Endodermal cell (in vitro differentiated cells): ENCODE data around the gene DDX56. TPM values are rescaled to one million over a fixed set of nuclear protein-coding genes. Genes with fewer than 3 reads are reported as not detected.

ENCODE experiments used
- DNase-seq: peaks from one replicate; pipeline ENCODE4 v3.0.0-alpha.2; 2017
- H3K27ac ChIP-seq: 2 replicates; pipeline ENCODE4 v1.5.1; 2013; ENCODE audit warnings: mild to moderate bottlenecking, low read depth, low read length, moderate library complexity
- H3K27me3 ChIP-seq: 2 replicates; pipeline ENCODE4 v1.6.1; 2013; ENCODE audit warnings: mild to moderate bottlenecking, low read length, moderate library complexity; ENCODE audit not compliant: insufficient read depth, control insufficient read depth, poor library complexity, severe bottlenecking
- H3K36me3 ChIP-seq: 2 replicates; pipeline ENCODE4 v1.7.0; 2013; ENCODE audit warnings: mild to moderate bottlenecking, low read length, moderate library complexity; ENCODE audit not compliant: control insufficient read depth, insufficient read depth
- H3K4me1 ChIP-seq: one replicate; pipeline ENCODE4 v1.7.0; 2013; ENCODE audit warnings: low read length; ENCODE audit not compliant: control insufficient read depth, insufficient read depth
- H3K4me3 ChIP-seq: 2 replicates; pipeline ENCODE4 v1.5.1; 2013; ENCODE audit warnings: mild to moderate bottlenecking, low read length, moderate library complexity
- H3K9ac ChIP-seq: 2 replicates; pipeline ENCODE4 v1.6.1; 2013; ENCODE audit warnings: mild to moderate bottlenecking, low read length, moderate library complexity; ENCODE audit not compliant: poor library complexity, severe bottlenecking; ENCODE audit errors: extremely low read depth
- H3K9me3 ChIP-seq: 2 replicates; pipeline ENCODE4 v1.6.1; 2013; ENCODE audit warnings: mild to moderate bottlenecking, low read length, moderate library complexity; ENCODE audit not compliant: control insufficient read depth
- H3K27ac Mint-ChIP-seq: 2 replicates; pipeline ENCODE4 v1.8.0; 2020; ENCODE audit warnings: mixed read lengths
- H3K27me3 Mint-ChIP-seq: 2 replicates; pipeline ENCODE4 v1.8.0; 2021; ENCODE audit warnings: mild to moderate bottlenecking, mixed read lengths; ENCODE audit not compliant: insufficient read depth
- H3K36me3 Mint-ChIP-seq: 2 replicates; pipeline ENCODE4 v1.8.0; 2020; ENCODE audit warnings: low read depth, mixed read lengths
- H3K4me1 Mint-ChIP-seq: 2 replicates; pipeline ENCODE4 v1.8.0; 2020; ENCODE audit warnings: mixed read lengths
- H3K4me3 Mint-ChIP-seq: 2 replicates; pipeline ENCODE4 v1.8.0; 2020; ENCODE audit warnings: mild to moderate bottlenecking, moderate library complexity, mixed read lengths
- H3K9me3 Mint-ChIP-seq: 2 replicates; pipeline ENCODE4 v1.8.0; 2020; ENCODE audit warnings: mild to moderate bottlenecking, mixed read lengths
- WGBS, 2 experiments: methylation state at CpG; one replicate each; pipeline versions ENCODE4 v1.1.5 to v1.1.7; 2013; ENCODE audit warnings: missing lambda C conversion rate in 2 of 2, mixed read lengths in 1 of 2; ENCODE audit not compliant: insufficient coverage in 1 of 2, insufficient read length in 1 of 2; 5-methylcytosine and 5-hydroxymethylcytosine counted together
- total RNA-seq, 2 donors: library from RNA; stranded (reverse); fragmentation: NEBNext Ultra II Directional in 1 of 2; extraction: Animal tissue kit (Norgen Biotek cat#: 25700) in 1 of 2; gene quantifications; 2 replicates in 1 of 2; 3 replicates in 1 of 2; pipeline ENCODE4 v1.2.1, GENCODE V29; 2021
- TF ChIP-seq, protein P1 (sequence below): fragments of 200-600 bp; sonication (generic); conservative IDR thresholded peaks from 2 replicates; pipeline ENCODE4 v1.5.0; 2021; ENCODE audit warnings: antibody characterized with exemption, mild to moderate bottlenecking

DDX56 gene
- total RNA-seq, 2 donors from 2014 or later = 73.6 to 79.2 TPM

DNA sequence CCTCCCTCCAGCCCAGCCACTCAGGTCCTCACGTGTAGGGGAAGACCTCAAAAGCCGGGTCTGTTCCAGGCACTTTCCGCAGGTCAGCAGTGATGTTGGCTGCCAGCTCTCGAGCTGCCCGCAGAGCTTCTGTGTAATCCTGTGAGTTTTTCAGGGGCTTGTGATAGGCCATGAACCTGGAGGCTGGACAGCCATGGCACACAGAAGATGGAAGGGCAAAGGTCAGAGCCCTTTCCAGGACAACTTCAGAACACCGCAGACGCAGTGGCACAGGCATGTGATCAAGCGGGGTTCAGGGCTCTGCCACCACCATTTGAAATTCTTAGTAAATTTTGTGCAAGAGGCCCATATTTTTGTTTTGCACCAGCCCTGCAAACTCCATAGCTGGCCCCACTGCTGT is 56.5 kb downstream of the DDX56 start:
- Mint-ChIP-seq H3K36me3 (no peaks in the 10 kb centered on the region), H3K4me1 (no peaks in the 10 kb centered on the region), H3K9me3 (no peaks in the 10 kb centered on the region), H3K27ac (no peak overlapping the region), H3K4me3 (no peak overlapping the region), H3K27me3 (peaks cover 2% of the 10 kb centered on the region)
- H3K36me3 ChIP-seq = no peaks in the 10 kb centered on the region
- no peak for DNase-seq
- H3K27ac ChIP-seq = no peak overlapping the region
- TF ChIP-seq, protein P1, sequence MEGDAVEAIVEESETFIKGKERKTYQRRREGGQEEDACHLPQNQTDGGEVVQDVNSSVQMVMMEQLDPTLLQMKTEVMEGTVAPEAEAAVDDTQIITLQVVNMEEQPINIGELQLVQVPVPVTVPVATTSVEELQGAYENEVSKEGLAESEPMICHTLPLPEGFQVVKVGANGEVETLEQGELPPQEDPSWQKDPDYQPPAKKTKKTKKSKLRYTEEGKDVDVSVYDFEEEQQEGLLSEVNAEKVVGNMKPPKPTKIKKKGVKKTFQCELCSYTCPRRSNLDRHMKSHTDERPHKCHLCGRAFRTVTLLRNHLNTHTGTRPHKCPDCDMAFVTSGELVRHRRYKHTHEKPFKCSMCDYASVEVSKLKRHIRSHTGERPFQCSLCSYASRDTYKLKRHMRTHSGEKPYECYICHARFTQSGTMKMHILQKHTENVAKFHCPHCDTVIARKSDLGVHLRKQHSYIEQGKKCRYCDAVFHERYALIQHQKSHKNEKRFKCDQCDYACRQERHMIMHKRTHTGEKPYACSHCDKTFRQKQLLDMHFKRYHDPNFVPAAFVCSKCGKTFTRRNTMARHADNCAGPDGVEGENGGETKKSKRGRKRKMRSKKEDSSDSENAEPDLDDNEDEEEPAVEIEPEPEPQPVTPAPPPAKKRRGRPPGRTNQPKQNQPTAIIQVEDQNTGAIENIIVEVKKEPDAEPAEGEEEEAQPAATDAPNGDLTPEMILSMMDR = no peak
- 89 to 100% methylated on average over 6 to 8 of the region's 8 CpGs for WGBS, 2 experiments
- H3K9me3 ChIP-seq = no peaks in the 10 kb centered on the region
- no peak overlapping the region for H3K4me3 ChIP-seq
- no peaks in the 10 kb centered on the region for H3K4me1 ChIP-seq
- no peak overlapping the region for H3K9ac ChIP-seq
- H3K27me3 ChIP-seq = no peaks in the 10 kb centered on the region

Other genes with a start within 250 kb of the DDX56 start
- under 1 TPM in 1 of 2 donors, not detected in 1; 0.26 TPM for gene CAMK2B, start 248.3 kb downstream of the DDX56 start, total RNA-seq
- 100 to 1,000 TPM in 1 of 2 donors, 10 to 100 TPM in 1; 80.8 to 116 TPM for gene NUDCD3, start 83.2 kb downstream of the DDX56 start, total RNA-seq
- 1 to 10 TPM; 2.7 to 3.1 TPM for gene NPC1L1, start 32.6 kb downstream of the DDX56 start, total RNA-seq
- 100 to 1,000 TPM in 1 of 2 donors, 10 to 100 TPM in 1; 75.4 to 109 TPM for gene TMED4, start 8.3 kb upstream of the DDX56 start, total RNA-seq
- 10 to 100 TPM; 82.5 to 96.0 TPM for gene OGDH, start 32.7 kb upstream of the DDX56 start, total RNA-seq
- gene ZMIZ2, start 174.9 kb upstream of the DDX56 start, total RNA-seq = 10 to 100 TPM; 85.6 to 98.2 TPM
- gene PPIA, start 222.8 kb upstream of the DDX56 start, total RNA-seq = 1,000 to 10,000 TPM; 1,857 to 1,899 TPM